ENCODE measurements around the gene BRCA2. TPM values are rescaled to one million over a fixed set of nuclear protein-coding genes. Genes with fewer than 3 reads are reported as not detected.
A peak's percentile ranks its signal among the peaks of the same experiment; 100 is the strongest.

Gene BRCA2
- 10 to 100 TPM; 11.0 to 28.5 TPM for total RNA-seq

DNA sequence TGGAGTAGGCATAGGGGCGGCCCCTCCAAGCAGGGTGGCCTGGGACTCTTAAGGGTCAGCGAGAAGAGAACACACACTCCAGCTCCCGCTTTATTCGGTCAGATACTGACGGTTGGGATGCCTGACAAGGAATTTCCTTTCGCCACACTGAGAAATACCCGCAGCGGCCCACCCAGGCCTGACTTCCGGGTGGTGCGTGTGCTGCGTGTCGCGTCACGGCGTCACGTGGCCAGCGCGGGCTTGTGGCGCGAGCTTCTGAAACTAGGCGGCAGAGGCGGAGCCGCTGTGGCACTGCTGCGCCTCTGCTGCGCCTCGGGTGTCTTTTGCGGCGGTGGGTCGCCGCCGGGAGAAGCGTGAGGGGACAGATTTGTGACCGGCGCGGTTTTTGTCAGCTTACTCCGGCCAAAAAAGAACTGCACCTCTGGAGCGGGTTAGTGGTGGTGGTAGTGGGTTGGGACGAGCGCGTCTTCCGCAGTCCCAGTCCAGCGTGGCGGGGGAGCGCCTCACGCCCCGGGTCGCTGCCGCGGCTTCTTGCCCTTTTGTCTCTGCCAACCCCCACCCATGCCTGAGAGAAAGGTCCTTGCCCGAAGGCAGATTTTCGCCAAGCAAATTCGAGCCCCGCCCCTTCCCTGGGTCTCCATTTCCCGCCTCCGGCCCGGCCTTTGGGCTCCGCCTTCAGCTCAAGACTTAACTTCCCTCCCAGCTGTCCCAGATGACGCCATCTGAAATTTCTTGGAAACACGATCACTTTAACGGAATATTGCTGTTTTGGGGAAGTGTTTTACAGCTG, at the start of gene BRCA2, which contains the start of gene ZAR1L:
TSS of gene BRCA2 (plus strand) at position 271 of the 790 bp plus-strand sequence. CDS start 953 bp downstream, outside the sequence.
TSS of gene ZAR1L (minus strand) at position 126 of the 790 bp plus-strand sequence. CDS start 3,438 bp downstream, outside the sequence.
- Mint-ChIP-seq H3K27ac (peak within 1 kb of the TSS; percentile 100), H3K36me3 (no peaks in the 10 kb centered on the region), H3K4me3 (peak within 1 kb of the TSS; percentile 97), H3K9me3 (no peaks in the 10 kb centered on the region), H3K4me1 (ENCODE audit: low read depth in 2 of 2) (peaks cover 16 to 33% of the 10 kb centered on the region in 2 donors), H3K27me3 (no peaks in the 10 kb centered on the region)
- DNase-seq (ENCODE audit: low spot score), result peak; percentile 93
- ATAC-seq, result peak; percentile 95 to 96

DNA sequence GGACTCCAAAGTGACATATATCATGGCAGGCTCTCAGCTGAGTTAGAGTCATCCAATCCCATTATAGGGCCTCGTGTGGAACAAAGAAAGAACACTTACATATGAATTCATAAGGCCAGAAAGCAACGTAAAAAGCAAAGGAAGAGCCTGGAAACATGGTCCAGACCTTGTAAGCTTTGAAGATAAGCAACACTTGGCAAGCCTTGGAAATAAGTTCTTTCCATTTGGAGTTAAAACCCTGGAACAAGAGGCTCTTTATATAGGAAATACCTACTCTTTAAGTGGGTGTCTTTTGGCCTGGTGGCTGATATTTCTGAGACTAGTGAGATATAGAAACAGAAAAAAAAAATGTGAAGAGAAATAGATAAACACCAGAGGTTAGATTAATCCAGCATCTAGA, 49.6 kb upstream of the BRCA2 start:
- DNase-seq (ENCODE audit: low spot score) (no peak), ATAC-seq (no peak)
- no peaks in the 10 kb centered on the region for H3K4me1 Mint-ChIP-seq (ENCODE audit: low read depth in 2 of 2)
- H3K27me3 Mint-ChIP-seq, result no peaks in the 10 kb centered on the region
- no peak overlapping the region for H3K4me3 Mint-ChIP-seq
- H3K9me3 Mint-ChIP-seq, result no peaks in the 10 kb centered on the region
- H3K27ac Mint-ChIP-seq, result no peak overlapping the region
- H3K36me3 Mint-ChIP-seq, result peaks cover 5% of the 10 kb centered on the region

DNA sequence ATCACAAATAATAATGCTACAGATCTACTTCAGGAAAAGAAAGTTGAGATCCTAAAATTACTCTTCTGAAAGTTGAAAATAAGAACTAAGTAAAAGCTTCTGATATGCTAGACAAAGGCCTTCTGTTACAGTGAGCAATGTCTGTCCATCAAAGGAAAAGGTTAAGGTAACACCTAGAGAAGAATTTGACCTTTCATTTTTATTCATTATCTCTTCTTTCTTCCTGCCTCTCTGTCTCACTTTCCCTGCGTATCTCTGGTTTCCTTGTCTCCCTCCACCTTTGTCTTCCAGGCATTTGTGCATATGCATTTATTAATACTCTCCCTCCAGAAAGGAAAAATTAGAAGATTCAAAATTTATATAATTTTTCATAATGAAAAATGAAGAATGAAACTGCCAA, 49.2 kb upstream of the BRCA2 start:
- Mint-ChIP-seq H3K36me3 (peaks cover 5% of the 10 kb centered on the region), H3K4me1 (ENCODE audit: low read depth in 2 of 2) (no peaks in the 10 kb centered on the region), H3K9me3 (no peaks in the 10 kb centered on the region), H3K27me3 (no peaks in the 10 kb centered on the region), H3K27ac (no peak overlapping the region), H3K4me3 (no peak overlapping the region)
- DNase-seq (ENCODE audit: low spot score) (no peak), ATAC-seq (no peak)

DNA sequence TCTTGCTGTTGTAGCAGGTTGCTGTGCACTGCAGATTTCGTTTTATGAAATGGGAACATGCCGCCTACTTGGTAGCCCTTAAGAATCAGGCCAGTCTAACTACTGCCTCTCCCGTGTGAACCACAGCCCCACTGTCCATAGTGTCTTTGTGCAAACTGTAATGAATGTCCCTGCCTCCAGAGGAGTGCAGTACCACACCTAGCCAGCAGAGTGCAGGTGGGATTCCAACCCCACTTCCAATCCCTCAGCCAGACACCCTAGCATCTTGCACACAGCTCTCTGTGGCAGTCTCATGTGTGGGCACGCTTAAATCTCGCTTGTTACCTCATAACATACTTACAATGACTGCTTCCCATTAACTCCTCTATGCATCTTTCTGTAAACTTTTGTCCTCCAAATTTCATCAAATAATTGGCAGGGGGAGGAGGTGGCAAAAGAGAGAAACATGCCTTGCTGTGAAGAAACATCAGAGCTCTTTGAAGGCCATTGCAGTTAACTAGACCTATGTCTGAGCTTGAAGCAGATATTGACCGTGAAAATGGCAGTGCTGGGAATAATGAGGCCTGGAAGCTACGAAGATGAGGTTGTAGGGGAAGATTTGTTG, 47.4 kb upstream of the BRCA2 start:
- no peaks in the 10 kb centered on the region for H3K9me3 Mint-ChIP-seq
- no peaks in the 10 kb centered on the region for H3K27me3 Mint-ChIP-seq
- no peak overlapping the region for H3K4me3 Mint-ChIP-seq
- peaks cover 6 to 10% of the 10 kb centered on the region in 2 donors for H3K4me1 Mint-ChIP-seq (ENCODE audit: low read depth in 2 of 2)
- peak overlapping the region in 1 of 2 donors; percentile 40 for H3K27ac Mint-ChIP-seq
- peaks cover 5% of the 10 kb centered on the region for H3K36me3 Mint-ChIP-seq
- no peak for DNase-seq (ENCODE audit: low spot score)
- no peak for ATAC-seq

- peaks cover 6 to 10% of the 10 kb centered on the region in 2 donors for H3K4me1 Mint-ChIP-seq (ENCODE audit: low read depth in 2 of 2)
- H3K27ac Mint-ChIP-seq, result peak overlapping the region in 1 of 2 donors; percentile 12
- DNase-seq (ENCODE audit: low spot score), result no peak
- no peak overlapping the region for H3K4me3 Mint-ChIP-seq
- H3K9me3 Mint-ChIP-seq, result no peaks in the 10 kb centered on the region
- H3K27me3 Mint-ChIP-seq, result no peaks in the 10 kb centered on the region
- ATAC-seq, result peak in 1 of 2 donors; percentile 59
- H3K36me3 Mint-ChIP-seq, result no peaks in the 10 kb centered on the region
Observed at GRCh38 chr13:32272021-32272683, 43.2 kb upstream of the BRCA2 start.

GRCh38 chr13:32277839-32278238, 37.5 kb upstream of the BRCA2 start:
- Mint-ChIP-seq H3K4me1 (ENCODE audit: low read depth in 2 of 2) (no peaks in the 10 kb centered on the region), H3K36me3 (peaks cover 5% of the 10 kb centered on the region), H3K4me3 (no peak overlapping the region), H3K9me3 (no peaks in the 10 kb centered on the region), H3K27ac (no peak overlapping the region), H3K27me3 (no peaks in the 10 kb centered on the region)
- DNase-seq (ENCODE audit: low spot score) (no peak), ATAC-seq (no peak)

- H3K27ac Mint-ChIP-seq, result no peak overlapping the region
- no peak for DNase-seq (ENCODE audit: low spot score)
- no peak overlapping the region for H3K4me3 Mint-ChIP-seq
- no peak for ATAC-seq
- H3K4me1 Mint-ChIP-seq (ENCODE audit: low read depth in 2 of 2), result no peaks in the 10 kb centered on the region
- peaks cover 5% of the 10 kb centered on the region for H3K36me3 Mint-ChIP-seq
- H3K27me3 Mint-ChIP-seq, result no peaks in the 10 kb centered on the region
- no peaks in the 10 kb centered on the region for H3K9me3 Mint-ChIP-seq
Observed at GRCh38 chr13:32278426-32278825, 36.9 kb upstream of the BRCA2 start.

- H3K4me1 Mint-ChIP-seq (ENCODE audit: low read depth in 2 of 2), result no peaks in the 10 kb centered on the region
- DNase-seq (ENCODE audit: low spot score) (no peak), ATAC-seq (no peak)
- H3K27ac Mint-ChIP-seq, result no peak overlapping the region
- H3K4me3 Mint-ChIP-seq, result no peak overlapping the region
- no peaks in the 10 kb centered on the region for H3K27me3 Mint-ChIP-seq
- H3K36me3 Mint-ChIP-seq, result peaks cover 5% of the 10 kb centered on the region
- H3K9me3 Mint-ChIP-seq, result no peaks in the 10 kb centered on the region
Observed at GRCh38 chr13:32281096-32281495, 34.2 kb upstream of the BRCA2 start.

DNA sequence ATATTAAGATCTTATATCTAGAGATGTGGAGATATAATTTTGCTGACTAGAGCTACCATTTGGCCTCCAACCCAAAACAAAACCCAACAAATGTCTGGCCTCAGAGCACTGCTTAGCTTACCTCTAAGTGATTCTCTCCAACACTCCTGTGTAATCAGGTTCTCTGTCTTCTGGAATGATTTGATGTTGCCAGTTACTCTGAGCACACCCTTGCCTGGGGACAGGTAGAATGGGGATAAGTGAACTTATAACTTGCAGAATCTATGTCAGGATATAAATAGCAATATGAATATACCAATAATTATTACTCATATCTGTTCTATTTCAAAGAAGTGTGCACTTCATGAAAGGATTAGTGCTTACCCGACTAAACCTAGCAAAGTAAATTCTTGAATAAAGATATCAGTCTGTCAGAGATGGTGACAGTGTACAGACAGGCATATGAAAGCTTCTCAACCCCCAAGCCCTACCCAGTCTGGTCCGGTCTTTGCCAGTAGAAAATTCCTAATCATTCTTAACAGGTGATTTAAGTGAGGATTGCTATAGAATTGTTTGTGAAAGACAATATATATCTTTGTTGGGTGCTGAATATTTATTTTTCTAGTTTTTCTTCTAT, 33.1 kb upstream of the BRCA2 start:
- ATAC-seq, result no peak

DNA sequence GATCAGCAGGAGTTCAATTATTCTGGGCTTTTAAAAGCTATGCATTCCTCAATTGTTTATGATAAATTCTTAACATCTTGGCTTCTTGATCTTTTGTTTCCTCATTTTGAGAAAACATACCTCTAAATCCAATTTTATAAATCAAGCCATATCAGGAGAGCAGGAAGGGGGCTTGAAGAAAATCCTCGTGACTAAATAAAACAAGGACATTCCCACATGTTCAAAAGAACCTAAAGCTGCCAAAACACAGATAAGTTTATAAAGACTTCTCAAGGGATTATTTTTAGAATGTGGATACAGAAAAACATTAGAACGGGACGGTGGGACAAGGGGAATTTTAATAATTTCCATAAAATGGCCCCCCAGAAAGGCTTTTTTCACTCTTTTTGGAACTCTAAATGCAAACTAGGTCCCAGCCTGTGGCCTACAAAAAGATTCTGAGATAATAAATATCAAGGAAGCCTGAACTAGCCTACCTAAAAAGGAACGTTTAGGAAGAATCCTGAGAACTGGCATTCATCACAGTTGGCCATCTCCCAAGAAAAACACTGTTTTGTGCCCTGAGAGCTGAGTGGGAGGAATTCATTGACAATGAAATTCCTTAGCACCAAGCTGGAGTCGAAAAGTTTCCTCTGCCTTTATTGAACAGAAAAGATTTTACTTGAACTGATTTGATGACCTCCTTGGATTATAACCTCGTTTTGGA, 30.2 kb upstream of the BRCA2 start:
- no peaks in the 10 kb centered on the region for H3K36me3 Mint-ChIP-seq
- no peaks in the 10 kb centered on the region for H3K4me1 Mint-ChIP-seq (ENCODE audit: low read depth in 2 of 2)
- no peak overlapping the region for H3K27ac Mint-ChIP-seq
- H3K4me3 Mint-ChIP-seq, result no peak overlapping the region
- no peak for DNase-seq (ENCODE audit: low spot score)
- H3K27me3 Mint-ChIP-seq, result no peaks in the 10 kb centered on the region
- ATAC-seq, result no peak
- H3K9me3 Mint-ChIP-seq, result no peaks in the 10 kb centered on the region

More for the DNA sequence above, 33.1 kb upstream of the BRCA2 start:
- Mint-ChIP-seq H3K4me1 (ENCODE audit: low read depth in 2 of 2) (no peaks in the 10 kb centered on the region), H3K4me3 (no peak overlapping the region), H3K27ac (no peak overlapping the region), H3K9me3 (no peaks in the 10 kb centered on the region), H3K36me3 (peaks cover 5% of the 10 kb centered on the region), H3K27me3 (no peaks in the 10 kb centered on the region)
- no peak for DNase-seq (ENCODE audit: low spot score)

- Mint-ChIP-seq H3K27me3 (no peaks in the 10 kb centered on the region), H3K4me1 (ENCODE audit: low read depth in 2 of 2) (no peaks in the 10 kb centered on the region), H3K4me3 (no peak overlapping the region), H3K9me3 (no peaks in the 10 kb centered on the region), H3K27ac (no peak overlapping the region), H3K36me3 (peaks cover under 1% of the 10 kb centered on the region)
- ATAC-seq, result no peak
- DNase-seq (ENCODE audit: low spot score), result no peak
Observed at GRCh38 chr13:32285633-32285965, 29.7 kb upstream of the BRCA2 start.

GRCh38 chr13:32297206-32297605, 18.1 kb upstream of the BRCA2 start:
- H3K27me3 Mint-ChIP-seq, result peaks cover 11 to 14% of the 10 kb centered on the region in 2 donors
- H3K27ac Mint-ChIP-seq, result no peak overlapping the region
- DNase-seq (ENCODE audit: low spot score) (no peak), ATAC-seq (no peak)
- no peak overlapping the region for H3K4me3 Mint-ChIP-seq
- H3K4me1 Mint-ChIP-seq (ENCODE audit: low read depth in 2 of 2), result no peaks in the 10 kb centered on the region
- no peaks in the 10 kb centered on the region for H3K36me3 Mint-ChIP-seq
- H3K9me3 Mint-ChIP-seq, result no peaks in the 10 kb centered on the region

DNA sequence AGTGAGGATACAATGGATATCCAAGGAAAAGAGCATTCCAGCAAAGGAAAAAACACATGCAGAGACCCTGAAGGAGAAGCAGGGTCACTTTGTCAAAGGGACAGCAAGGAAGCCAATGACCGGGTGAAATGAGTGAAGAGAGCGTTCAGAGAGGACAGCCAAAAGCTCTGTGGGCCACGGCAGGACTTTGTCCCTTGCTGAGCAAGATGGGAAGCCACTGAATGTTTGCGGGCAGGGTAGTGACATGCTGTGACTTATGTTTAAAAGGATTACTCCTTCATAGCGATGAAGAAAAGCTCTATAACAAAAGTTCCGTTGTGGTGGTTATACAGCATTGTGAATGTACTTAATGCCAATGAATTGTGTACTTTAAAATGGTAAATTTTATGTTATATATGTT, 16.6 kb upstream of the BRCA2 start:
- no peak overlapping the region for H3K4me3 Mint-ChIP-seq
- H3K36me3 Mint-ChIP-seq, result no peaks in the 10 kb centered on the region
- no peaks in the 10 kb centered on the region for H3K9me3 Mint-ChIP-seq
- DNase-seq (ENCODE audit: low spot score) (no peak), ATAC-seq (no peak)
- peaks cover 11 to 14% of the 10 kb centered on the region in 2 donors for H3K27me3 Mint-ChIP-seq
- no peak overlapping the region for H3K27ac Mint-ChIP-seq
- no peaks in the 10 kb centered on the region for H3K4me1 Mint-ChIP-seq (ENCODE audit: low read depth in 2 of 2)

Measured in natural killer cell treated with Interleukin-12 subunit alpha and Interleukin-12 subunit beta and Interleukin-15 and Interleukin-18, amount 100 ng/mL, for 72 hours (primary cell).